ENCODE results near the gene BAHCC1. TPM values are rescaled to one million over a fixed set of nuclear protein-coding genes. Genes with fewer than 3 reads are reported as not detected.

BAHCC1 gene
- total RNA-seq, 2 donors from 2014 or later, result 5.8 to 12.7 TPM

DNA sequence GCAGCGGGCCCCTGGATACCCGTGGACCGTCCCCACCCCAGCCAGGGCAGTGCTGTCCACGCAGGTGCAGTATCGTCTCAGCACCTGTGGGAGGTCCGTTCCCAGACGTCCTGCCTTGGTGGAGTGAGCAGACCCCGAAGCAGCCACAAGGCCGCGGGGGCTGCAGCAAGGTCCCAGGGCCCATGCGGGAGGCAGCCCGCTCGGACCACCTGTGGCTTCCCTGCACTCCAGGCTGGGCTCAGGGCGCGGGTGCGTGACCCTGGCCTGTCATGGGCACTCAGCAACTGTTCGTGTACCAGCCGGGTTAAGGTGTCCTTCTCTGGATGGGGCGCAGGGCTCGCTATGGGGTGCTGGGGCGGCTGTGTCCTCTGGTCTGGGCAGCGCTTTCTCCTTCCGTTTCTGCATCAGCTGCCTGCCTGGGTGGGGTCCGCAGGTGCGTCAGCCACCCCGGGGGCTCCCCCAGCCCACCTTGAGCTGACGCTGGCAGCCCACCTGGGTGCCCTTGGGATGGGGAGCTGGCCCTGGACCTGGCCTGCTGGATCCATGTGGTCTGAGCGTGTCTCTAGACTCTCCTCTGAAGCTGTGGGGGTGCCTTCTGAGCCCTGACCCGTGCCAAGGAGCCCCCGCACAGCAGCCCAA lies 18.4 kb downstream of the BAHCC1 start:
- no peak for DNase-seq (ENCODE audit: low spot score)
- H3K27ac ChIP-seq, result no peak overlapping the region
- H3K4me1 ChIP-seq, result peaks cover 0 to 41% of the 10 kb centered on the region in 2 donors
- H3K9me3 ChIP-seq, result no peaks in the 10 kb centered on the region
- H3K27me3 ChIP-seq, result no peaks in the 10 kb centered on the region
- H3K36me3 ChIP-seq, result no peaks in the 10 kb centered on the region
- no peak overlapping the region for H3K4me3 ChIP-seq
- TF ChIP-seq, protein P1, sequence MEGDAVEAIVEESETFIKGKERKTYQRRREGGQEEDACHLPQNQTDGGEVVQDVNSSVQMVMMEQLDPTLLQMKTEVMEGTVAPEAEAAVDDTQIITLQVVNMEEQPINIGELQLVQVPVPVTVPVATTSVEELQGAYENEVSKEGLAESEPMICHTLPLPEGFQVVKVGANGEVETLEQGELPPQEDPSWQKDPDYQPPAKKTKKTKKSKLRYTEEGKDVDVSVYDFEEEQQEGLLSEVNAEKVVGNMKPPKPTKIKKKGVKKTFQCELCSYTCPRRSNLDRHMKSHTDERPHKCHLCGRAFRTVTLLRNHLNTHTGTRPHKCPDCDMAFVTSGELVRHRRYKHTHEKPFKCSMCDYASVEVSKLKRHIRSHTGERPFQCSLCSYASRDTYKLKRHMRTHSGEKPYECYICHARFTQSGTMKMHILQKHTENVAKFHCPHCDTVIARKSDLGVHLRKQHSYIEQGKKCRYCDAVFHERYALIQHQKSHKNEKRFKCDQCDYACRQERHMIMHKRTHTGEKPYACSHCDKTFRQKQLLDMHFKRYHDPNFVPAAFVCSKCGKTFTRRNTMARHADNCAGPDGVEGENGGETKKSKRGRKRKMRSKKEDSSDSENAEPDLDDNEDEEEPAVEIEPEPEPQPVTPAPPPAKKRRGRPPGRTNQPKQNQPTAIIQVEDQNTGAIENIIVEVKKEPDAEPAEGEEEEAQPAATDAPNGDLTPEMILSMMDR (IDR thresholded peaks at IDR 0.05), result no peak

DNA sequence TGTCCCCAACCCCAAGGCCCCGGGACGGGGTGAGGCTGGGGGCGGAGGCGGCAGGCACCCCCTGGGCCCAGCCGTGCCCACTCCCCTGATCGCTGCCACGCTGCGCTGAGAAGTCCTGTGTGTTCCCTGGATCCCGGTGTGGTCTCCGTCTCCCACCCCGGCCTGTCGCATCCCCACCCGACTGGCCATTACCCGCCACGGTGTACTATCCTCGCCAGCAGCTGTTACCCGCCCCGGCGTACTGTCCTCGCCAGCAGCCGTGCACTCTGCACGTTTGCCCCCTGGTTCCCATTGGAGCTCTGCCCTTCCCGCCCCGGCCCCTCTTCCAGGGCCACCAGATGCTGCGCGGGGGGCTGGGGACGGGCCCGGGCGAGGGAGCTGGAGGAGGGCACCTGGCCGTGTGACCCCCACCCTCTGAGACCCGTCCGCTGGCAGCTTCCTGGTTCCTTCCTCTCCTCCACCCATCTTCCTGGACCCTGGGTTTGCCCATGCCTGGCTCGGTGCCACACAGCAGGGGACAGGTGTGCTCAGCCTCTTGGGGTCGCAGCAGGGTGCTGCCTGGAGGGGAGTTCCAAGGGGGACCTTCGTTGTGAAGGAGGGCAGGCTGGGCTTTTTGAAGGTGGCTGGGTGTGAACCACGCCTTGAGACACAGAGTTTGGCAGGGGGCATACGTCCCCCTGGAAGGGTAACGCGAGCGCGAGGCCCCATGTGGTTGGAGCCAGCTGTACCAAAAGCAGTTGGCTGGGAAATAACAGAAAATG lies 19.7 kb downstream of the BAHCC1 start:
- TF ChIP-seq, protein P1 (IDR thresholded peaks at IDR 0.05), result no peak
- Histone ChIP-seq H3K27ac (no peak overlapping the region), H3K4me3 (no peak overlapping the region), H3K36me3 (no peaks in the 10 kb centered on the region), H3K27me3 (no peaks in the 10 kb centered on the region), H3K4me1 (peaks cover 0 to 55% of the 10 kb centered on the region in 2 donors), H3K9me3 (no peaks in the 10 kb centered on the region)
- no peak for DNase-seq (ENCODE audit: low spot score)

DNA sequence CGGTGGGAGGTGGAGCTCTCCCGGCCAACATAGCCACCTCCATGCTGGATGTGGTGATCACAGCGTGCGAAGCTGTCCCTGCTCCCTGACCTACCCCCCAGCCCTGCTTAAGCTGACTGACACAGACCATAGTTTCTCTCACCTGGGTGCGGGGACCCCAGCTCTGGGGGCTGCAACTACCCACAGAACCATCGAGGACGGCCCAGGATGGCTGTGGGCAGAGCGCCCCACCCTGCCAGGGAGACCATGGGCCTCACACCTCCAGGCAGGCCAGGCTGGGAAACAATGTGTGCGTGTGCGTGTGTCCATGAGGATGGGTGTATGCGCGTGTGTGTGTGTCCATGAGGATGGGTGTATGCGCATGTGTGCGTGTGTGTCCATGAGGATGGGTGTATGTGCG lies 20.4 kb downstream of the BAHCC1 start:
- H3K27ac ChIP-seq, result no peak overlapping the region
- TF ChIP-seq, protein P1 (IDR thresholded peaks at IDR 0.05), result no peak

DNA sequence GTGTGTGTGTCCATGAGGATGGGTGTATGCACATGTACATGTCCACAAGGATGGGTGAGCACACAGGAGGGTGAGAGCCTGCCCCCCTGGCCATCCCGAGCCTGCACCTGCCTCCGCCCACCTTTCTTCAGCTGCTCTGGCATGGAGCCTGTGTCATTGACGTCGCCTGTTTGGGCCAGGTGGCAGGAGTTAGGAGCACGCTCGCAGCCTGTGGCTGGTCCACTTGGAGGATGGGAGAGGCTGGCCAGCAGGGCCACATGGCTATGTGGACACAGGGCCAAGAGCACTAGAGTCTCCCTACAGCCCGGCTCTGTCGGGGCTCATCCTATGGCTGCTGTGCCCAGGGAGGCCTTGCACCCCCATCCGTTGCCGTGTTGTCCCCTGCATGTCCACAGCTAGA lies 21.4 kb downstream of the BAHCC1 start:
- Histone ChIP-seq H3K36me3 (no peaks in the 10 kb centered on the region), H3K4me3 (no peak overlapping the region), H3K4me1 (peaks cover 0 to 69% of the 10 kb centered on the region in 2 donors), H3K9me3 (no peaks in the 10 kb centered on the region), H3K27me3 (no peaks in the 10 kb centered on the region), H3K27ac (peak overlapping the region; percentile 66 to 93)
- TF ChIP-seq, protein P1 (IDR thresholded peaks at IDR 0.05), result no peak
- DNase-seq (ENCODE audit: low spot score), result no peak

More for the DNA sequence above, 20.4 kb downstream of the BAHCC1 start:
- H3K4me1 ChIP-seq, result peaks cover 0 to 62% of the 10 kb centered on the region in 2 donors
- no peak for DNase-seq (ENCODE audit: low spot score)
- H3K9me3 ChIP-seq, result no peaks in the 10 kb centered on the region
- no peaks in the 10 kb centered on the region for H3K27me3 ChIP-seq
- H3K4me3 ChIP-seq, result no peak overlapping the region
- H3K36me3 ChIP-seq, result no peaks in the 10 kb centered on the region

DNA sequence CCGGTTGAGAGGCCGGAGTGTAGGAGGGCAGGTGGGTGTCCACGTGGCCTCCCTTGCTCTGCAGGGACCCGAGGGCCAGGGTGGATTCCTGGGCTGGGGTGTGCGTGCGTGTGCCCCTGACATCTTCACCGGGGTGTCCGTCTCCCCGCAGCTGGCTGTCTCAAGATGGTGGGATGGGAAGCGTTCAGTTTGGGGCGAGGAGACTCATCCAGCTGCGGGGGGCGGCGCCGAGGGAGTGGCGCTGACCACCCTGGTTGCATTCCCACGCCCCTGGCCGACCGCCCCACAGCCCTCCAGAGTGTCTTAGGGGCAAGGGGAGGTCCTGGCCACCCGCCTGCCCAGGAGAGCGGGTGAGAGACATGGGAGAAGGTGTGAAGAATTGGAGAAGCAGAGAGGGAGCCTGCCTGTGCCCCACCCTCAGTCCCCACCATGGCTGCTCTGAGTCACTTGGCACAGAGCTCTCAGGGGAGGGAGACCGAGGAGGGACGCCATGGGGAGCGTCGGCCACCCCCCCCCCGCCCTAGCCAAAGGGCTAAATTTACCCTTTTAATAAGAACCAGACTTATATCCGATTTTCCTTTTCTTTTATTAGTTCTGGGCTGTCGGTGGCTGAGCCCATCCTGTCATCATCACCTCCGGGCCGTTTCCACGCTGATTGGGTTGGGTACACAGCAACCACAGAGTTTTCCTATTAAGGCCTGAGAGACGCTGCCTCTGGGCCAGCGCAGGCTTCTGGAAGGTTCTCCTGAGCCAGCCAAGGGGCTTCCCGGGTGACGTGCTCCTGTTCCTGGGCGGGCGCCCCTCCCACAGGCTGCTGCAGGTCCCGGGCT lies 22.0 kb downstream of the BAHCC1 start:
- peak; percentile 81 for DNase-seq (ENCODE audit: low spot score)
- Histone ChIP-seq H3K27ac (peak overlapping the region; percentile 66 to 93), H3K27me3 (no peaks in the 10 kb centered on the region), H3K4me1 (peaks cover 0 to 69% of the 10 kb centered on the region in 2 donors), H3K9me3 (no peaks in the 10 kb centered on the region), H3K36me3 (no peaks in the 10 kb centered on the region), H3K4me3 (no peak overlapping the region)
- TF ChIP-seq, protein P1 (IDR thresholded peaks at IDR 0.05), result no peak
